GM19193 (cell line): ENCODE data around the gene BICD1.
A peak's percentile ranks its signal among the peaks of the same experiment; 100 is the strongest.

ENCODE experiments used
- POLR2A ChIP-seq: IDR thresholded peaks from 4 replicates; pipeline ENCODE4 v1.6.1; 2011; ENCODE audit not compliant: insufficient read depth, insufficient read length; ENCODE audit errors: extremely low read depth

The BICD1 gene

GRCh38 chr12:32106517-32107358 is at the start of gene BICD1:
Gene BICD1 (plus strand): TSS chr12:32106847. CDS start chr12:32107332, 485 bp downstream.
- peak; percentile 84 for TF ChIP-seq POLR2A

GRCh38 chr12:32061033-32061432 is 45.6 kb upstream of the BICD1 start:
- no peak for TF ChIP-seq POLR2A

- no peak for TF ChIP-seq POLR2A
These were observed 43.8 kb upstream of the BICD1 start for GRCh38 chr12:32062881-32063280.

DNA sequence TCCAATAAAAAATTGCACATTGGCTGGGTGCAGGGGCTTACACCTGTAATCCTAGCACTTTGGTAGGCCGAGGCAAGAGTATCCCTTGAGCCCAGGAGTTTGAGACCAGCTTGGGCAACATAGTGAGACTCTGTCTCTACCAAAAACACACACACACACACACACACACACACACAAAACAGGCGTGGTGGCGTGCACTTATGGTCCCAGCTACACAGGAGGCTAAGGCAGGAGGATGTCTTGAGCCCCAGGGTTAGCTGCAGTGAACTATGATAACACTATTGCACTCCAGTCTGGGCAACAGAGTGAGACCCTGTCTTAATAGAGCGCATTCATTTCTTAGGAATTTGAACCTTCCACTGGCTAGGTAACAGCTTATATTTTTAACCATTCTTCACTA is 42.9 kb upstream of the BICD1 start:
- no peak for TF ChIP-seq POLR2A

DNA sequence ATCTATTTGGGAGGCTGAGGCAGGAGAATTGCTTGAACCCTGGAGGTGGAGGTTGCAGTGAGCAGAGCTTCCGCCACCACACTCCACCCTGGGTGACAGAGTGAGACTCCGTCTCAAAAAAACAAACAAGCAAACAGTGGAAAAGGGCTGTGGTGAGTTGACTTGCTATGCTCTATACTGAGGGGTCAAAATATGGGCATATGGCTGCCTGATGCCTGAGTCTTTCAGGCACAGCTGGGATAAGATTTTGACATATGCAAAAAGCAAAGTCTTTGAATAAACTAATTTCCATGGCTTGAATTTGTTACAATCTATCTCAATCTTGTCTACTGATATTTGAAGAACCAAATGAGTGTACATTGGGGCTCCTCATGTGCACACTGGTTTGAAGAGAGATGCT is 40.4 kb upstream of the BICD1 start:
- no peak for TF ChIP-seq POLR2A

GRCh38 chr12:32069071-32069470 is 37.6 kb upstream of the BICD1 start:
- no peak for TF ChIP-seq POLR2A

DNA sequence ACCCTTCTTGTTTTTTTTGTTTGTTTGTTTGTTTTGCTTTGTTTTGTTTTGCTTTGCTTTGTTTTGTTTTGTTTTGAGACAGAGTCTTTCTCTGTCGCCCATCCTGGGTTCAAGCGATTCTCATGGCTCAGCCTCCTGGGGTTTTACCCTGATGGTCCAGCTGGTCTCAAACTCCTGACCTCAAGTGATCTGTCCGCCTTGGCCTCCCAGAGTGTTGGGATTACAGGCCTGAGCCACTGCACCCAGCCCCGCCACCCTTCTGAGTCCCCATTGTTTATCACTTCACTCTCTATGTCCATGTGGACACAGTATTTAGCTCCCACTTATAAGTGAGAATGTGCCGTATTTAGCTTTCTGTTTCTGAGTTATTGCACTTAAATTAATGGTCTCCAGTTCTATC is 36.9 kb upstream of the BICD1 start:
- no peak for TF ChIP-seq POLR2A

- TF ChIP-seq POLR2A: no peak
These were observed 36.3 kb upstream of the BICD1 start for GRCh38 chr12:32070370-32070769.

DNA sequence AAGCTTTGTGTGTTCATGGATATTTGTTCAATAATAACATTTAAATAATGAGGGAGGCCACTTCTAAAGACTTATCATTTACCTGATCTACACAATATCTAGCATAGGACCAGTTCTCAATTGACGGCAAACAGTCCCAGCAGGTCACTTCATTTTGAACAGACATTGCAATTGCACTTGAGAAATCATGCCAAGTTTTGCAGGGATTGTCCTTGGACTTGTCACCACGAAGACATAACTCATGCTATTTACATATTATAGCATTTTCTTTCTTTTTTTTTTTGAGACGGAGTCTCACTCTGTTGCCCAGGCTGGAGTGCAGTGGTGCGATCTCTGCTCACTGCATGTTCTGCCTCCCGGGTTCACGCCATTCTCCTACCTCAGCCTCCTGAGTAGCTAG is 34.5 kb upstream of the BICD1 start:
- no peak for TF ChIP-seq POLR2A

DNA sequence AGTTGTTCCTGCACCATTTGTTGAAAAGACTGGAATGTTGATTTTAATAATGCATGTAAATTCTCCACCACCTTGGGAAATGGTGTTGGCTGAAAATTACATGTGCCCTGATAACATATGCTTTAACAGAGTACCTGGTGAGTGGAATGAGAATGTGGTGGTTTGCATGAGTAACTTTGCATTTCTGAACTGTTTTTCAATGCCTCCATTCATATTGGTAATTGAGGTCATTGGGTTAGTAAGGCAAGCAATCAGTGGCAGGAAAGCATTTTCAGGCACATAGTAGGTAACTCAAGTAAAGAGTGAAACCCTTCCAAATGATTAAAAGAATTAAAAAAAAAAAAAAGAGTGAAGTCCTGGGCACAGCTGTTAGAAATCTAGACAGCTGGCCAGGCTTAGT is 32.2 kb upstream of the BICD1 start:
- TF ChIP-seq POLR2A: no peak

DNA sequence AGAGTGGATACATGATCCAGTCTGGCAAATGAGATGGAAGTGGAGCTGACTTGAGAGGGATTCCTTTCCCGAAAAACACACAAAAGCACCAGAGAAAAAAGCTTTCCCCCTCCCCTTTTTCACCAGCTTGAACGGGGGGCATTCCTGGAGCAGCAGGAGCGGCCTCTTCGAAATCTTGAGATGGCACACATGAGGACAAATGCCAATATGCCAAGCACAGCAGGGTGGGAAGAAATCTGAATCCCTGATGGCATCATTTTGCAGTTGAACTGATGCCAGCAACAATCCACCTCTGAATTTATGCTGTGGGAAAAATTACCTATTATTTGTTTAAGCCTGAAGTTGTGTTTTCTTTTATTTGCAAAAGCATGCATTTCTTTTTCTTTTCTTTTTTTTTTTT is 29.7 kb upstream of the BICD1 start:
- TF ChIP-seq POLR2A: no peak

DNA sequence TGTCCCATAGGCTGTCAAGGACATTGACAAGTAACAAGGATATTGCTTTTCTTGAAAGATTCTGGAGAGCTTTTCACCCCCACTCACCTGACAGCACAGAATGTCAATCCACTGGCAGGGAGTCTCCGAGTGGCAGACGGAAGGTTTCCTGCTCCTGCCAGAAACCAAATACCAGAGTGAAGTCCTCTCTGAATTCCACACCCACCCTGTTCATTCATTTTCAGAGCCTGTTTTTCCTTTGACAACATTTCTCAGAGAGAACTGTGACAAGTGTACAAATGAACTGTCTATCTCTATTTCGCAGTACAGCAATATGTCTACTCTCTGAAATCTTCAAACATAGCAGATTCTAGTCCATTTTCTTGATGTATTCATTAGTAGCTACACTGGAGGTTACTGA is 26.2 kb upstream of the BICD1 start:
- TF ChIP-seq POLR2A: no peak

DNA sequence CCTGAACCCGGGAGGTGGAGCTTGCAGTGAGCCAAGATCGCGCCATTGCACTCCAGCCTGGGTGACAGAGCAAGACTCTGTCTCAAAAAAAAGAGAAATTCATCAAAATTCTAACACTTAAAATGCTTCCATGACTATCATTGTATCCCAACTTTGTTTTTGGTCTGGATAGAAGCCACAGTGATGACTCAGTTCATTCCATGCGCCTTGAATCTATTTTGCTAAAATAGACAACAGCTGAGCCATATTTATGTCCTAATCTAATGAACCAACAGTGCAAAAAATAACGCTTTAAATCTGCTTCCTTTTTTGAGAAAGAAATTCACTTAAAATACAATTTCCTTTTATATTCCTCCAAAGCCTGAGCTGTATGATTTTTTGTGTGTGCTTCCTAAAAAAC is 23.2 kb upstream of the BICD1 start:
- no peak for TF ChIP-seq POLR2A

GRCh38 chr12:32084017-32084688 is 22.5 kb upstream of the BICD1 start:
- no peak for TF ChIP-seq POLR2A

DNA sequence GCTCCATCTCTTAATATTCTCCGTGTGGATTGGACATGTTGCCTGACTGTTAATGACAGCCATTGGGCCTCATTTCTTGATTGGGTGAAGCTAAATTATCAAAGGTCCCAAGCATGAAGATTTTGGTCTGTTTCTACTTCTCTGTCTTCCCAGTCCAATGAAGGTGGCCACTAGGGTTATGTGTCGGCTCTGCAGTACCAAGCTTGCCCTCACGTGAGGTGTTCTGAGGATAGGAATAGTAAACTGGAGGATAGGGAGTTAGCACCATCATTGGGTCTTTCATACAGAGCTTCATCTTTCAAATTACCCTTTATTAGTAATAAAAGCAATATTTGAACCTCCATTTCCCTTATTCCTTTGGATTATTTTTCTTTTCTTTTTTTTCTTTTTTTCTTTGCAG is 21.9 kb upstream of the BICD1 start:
- TF ChIP-seq POLR2A: no peak

- TF ChIP-seq POLR2A: no peak
These were observed 19.3 kb upstream of the BICD1 start for GRCh38 chr12:32087306-32087705.
